GM12873 (cell line): ENCODE results near the gene ZNF451.

Experiments
- TF ChIP-seq, protein P1 (sequence below): IDR thresholded peaks from 2 replicates; pipeline ENCODE4 v1.5.1; 2012; ENCODE audit warnings: low read depth, mild to moderate bottlenecking, moderate library complexity, low read length, control low read depth; ENCODE audit not compliant: insufficient read depth; ENCODE audit errors: missing control alignments

ZNF451 gene

DNA sequence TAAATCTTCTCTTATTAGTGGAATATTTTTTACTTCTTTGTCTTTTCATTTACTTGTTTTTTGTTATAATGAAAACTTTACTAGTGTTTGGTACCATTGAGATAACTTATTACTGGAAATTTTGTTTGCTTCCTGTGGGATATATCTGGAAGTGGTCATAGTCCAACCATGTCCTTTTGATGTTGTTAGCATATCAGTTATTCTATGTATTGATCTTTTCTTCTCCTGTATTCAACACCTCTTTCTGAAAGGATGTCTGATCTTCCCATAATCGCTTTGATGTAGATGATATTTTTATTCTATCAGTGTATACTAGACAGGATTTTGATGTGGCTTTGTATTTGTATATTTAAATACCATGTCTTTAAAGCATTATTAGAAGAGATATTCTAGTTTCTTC, 17.0 kb downstream of the ZNF451 start:
- TF ChIP-seq, protein P1, sequence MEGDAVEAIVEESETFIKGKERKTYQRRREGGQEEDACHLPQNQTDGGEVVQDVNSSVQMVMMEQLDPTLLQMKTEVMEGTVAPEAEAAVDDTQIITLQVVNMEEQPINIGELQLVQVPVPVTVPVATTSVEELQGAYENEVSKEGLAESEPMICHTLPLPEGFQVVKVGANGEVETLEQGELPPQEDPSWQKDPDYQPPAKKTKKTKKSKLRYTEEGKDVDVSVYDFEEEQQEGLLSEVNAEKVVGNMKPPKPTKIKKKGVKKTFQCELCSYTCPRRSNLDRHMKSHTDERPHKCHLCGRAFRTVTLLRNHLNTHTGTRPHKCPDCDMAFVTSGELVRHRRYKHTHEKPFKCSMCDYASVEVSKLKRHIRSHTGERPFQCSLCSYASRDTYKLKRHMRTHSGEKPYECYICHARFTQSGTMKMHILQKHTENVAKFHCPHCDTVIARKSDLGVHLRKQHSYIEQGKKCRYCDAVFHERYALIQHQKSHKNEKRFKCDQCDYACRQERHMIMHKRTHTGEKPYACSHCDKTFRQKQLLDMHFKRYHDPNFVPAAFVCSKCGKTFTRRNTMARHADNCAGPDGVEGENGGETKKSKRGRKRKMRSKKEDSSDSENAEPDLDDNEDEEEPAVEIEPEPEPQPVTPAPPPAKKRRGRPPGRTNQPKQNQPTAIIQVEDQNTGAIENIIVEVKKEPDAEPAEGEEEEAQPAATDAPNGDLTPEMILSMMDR, result no peak

DNA sequence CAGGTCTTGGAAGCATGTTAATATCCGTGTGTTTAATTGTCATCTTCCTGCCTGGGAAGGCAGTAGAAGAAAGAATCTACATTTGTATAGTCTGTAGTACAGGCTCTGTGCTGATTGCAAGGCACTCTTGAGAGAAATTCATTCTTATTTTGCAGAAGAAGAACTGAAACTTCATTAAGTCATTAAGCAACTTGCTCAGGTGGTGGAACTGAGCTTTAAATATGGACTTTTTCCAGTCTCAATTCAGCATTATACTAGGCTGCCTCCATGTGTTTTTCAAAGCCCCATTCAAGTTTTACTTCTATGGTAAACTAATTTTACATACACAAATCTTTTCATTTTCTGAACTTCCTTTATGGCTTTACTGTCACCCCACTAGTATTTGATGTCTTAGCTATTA, 18.7 kb downstream of the ZNF451 start:
- TF ChIP-seq, protein P1, result no peak

DNA sequence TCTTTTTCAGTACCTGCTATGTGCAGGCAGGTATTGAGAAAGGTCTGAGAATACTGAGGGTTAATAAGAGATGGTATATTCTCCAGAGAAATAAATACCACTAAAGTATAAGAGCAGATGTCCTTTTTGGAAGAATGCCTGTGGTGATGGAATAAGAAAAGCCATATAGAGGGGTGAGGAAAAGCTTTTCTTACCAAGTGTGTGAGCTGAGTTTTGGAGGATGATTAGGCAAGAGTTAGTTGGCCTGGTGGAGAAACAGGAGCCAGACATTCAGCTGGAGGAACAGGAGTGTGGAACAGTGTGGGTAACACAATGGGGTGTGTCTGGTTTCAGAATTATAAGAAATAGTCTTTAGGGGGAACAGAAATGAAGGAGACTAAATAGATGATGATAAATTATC, 19.9 kb downstream of the ZNF451 start:
- TF ChIP-seq, protein P1, result no peak

DNA sequence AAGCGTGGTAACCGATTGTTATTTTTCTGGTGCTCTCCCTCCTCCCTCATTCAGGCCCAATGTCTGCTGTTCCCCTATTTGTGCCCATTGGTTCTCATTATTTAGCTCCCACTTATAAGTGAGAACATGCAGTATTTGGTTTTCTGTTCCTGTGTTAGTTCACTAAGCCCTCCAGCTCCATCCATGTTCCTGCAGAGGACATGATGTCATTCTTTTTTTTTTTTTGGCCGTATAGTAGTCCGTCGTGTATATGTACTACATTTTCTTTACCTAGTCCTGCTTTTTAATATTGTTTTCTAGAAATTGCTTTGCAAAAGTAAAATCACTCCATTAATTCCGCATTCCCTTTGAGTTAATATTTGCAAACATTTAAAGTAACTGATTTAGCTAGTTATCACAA, 23.1 kb downstream of the ZNF451 start:
- TF ChIP-seq, protein P1, result no peak

DNA sequence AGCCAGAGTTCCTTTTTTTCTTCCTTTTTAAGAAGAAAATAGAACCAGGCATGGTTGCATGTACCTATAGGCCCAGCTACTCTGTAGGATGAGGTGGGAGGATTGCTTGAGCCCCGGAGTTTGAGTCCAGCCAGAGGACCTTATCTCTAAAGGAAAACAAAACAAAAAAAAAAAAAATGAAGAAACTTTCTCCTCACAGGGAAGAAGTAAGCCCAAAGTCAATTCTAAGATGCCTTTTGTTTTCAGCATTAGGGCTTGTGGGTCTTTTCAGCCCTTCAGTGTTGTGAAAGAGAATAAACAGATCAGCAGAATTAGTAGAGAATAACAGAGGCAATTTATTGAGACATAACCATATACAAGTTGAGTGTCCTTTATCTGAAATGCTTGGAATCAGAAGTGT, 26.8 kb downstream of the ZNF451 start:
- TF ChIP-seq, protein P1, result no peak

DNA sequence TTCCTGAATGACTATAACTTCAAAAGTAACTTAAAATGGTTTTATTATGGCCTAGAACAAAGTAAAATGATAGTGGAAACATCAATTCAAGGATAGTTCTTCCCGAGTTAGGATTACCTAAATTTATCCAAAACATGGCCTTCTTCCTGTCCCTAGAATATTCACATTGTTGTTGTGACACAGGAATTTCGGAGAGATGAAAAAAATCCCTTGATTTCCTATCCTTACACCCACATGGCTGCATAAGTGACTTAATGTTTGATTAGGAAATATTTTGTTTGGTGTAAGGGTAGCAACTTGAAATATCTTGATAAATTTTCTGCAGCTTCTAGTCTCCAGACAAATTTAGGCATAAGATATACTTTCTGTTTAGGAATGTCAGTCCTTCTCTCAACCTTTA, 27.8 kb downstream of the ZNF451 start:
- TF ChIP-seq, protein P1, result no peak

DNA sequence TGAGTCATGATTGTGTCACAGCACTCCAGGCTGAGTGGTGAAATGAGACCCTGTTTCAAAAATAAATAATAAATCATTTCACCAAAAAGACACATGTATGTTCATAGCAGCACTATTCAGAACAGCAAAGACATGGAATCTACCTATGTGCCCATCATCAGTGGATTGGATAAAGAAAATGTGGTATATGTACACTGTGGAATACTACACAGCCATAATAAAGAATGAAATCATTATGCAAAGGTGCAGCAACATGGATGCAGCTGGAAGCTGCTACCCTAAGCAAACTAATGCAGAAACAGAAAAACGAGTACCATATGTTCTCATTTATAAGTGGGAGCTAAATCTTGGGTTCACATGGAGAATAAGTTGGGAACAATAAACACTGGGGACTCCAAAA, 33.1 kb downstream of the ZNF451 start:
- TF ChIP-seq, protein P1, result no peak
